Activated effector memory CD4-positive, alpha-beta T cell treated with Interleukin-2 at 50 U/mL for 16 hours (primary cell): Measurements from ENCODE around the gene RAB37.

ENCODE experiments used
- DNase-seq: peaks from one replicate; pipeline ENCODE4 v3.0.0-alpha.2; 2020

RAB37 gene

DNA sequence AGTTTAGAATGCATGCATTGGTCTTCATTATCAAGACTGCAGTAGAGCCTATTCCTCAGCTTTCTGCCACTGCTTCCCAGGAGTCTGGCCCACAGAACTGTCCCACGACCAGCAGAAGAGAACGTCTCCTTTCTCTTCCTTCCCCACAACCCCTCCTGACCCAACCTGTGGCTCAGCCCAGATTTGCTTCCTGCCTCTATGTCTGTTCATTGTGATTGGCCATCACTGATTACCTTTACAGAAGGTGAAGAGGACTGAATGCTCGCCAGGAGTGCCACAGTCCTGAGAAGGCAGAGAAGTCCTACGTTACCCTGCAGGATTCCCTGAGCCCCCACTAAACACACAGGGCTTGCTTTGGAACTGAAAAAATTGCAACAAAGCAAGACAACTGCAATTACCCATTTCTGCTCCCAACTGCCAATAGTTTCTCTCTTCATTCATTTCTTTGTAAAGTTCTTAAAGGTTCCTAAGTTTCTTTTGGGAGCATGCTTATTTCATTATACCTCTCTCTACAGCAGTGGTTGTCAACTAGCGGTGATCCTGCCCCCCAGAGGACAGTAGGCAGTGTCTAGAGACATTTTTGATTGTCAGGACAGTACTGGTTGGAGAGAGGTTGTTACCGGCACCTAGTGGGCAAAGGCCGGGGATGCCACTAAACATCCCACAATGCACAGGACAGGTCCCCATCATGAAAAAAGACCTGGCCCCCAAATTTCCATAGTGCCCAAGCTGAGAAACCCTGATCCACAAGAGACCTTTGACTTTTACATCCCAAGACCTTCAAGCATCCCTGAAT is 43.6 kb downstream of the RAB37 start:
- DNase-seq, result no peak

DNA sequence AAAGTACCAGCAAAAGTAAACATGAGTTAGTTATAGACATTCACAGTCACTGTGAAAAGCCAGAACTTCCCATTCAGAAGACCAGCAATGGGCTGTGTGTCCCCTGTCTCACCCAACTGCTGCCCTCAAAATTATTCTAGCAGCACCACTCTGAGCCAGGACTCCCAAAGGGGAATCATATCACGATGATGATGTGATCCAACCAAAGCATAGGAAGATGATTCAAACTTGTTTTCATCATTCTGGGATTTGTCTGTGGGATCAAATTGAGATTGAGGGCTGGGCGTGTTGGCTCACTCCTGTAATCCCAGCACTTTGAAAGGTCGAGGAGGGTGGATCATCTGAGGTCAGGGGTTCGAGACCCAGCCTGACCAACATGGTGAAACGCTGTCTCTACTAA is 45.5 kb downstream of the RAB37 start:
- no peak for DNase-seq

DNA sequence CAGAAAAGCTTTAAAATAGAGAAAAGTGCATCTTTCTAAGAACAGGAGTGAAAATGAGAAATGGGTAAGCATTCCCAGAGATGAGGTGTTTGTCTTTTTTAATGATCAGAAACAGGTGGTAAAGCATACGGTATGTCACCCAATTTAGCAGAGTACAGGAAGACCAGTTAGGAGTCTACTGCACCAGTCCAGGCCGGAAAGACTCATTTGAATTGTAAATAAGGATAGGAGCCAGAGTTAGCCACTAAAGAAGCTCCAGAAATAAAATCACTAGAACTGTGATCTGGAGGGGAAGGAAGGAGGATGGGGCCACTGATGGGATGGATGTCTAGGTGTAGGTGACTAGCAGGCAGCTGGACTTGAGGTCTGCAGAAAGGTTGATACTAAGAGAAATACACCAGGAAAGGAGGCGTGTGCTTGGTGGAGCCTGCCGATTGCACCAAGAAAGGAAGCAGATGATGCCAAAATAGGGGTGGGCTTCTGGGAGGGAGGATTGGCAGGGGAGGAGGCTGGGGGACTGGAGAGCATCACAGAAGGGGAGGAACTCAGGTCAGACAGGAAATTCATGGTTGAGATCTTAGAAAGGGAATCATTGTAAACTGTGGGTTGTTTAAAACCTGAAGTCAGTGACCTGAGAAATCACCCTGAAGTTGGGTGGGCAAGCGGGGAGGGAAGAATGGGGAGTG is 47.2 kb downstream of the RAB37 start:
- DNase-seq, result no peak

DNA sequence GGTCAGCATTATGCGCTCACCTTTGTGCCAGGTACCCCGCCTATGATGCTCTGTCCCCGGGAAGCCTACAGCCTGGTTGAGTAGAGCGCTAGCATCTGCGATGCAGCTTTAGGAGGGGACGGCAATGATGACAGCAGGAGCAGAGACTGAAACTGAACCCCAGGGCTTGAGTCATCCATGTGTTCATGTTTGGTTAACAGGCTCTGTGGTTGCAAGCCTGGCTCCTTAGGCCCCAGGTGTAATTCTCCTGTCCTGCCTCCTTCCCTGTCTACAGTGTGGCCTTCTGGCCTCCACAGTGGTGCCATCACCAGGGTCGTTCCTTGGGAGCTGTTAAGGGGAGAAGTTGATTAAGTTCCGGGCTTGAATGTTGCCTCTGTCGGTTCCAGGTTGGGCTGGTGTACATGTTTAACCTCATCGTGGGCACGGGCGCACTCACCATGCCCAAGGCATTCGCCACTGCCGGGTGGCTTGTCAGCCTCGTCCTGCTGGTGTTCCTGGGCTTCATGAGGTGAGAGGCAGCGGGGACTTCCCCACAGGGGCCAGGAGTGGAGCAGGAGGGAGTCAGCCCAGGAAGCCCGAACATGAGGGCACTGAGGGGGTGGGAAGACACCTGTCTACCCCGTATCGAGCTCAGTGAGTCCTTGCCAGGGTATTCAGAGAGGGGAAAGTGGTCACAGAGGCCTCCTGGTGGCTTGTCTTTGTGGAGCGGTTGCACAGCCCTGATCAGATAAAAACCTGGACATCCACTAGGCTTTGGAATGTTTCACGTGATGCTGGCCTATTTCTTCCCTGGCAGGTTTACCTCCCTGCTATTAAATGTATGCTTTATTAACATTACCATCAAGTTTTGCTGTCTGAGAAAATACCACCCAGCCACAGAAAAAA is 48.3 kb downstream of the RAB37 start:
- no peak for DNase-seq

DNA sequence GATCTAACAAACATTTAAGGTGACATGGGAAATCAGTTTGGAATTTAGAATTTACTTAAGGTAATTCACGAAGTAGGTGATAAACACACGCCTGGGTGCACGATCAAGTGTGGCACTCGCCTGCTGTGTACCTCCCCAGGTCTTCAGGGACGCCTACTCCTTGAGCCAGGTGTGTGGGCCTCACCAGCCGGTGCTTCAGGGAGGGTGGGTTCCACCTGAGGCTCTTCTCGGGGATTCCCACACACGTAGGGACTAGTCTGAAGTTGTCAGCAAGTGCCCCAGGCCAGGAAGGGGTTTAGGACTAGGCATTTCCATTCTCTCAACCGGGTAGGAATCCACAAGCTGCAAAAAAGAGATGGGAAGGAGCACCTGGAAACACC is 48.9 kb downstream of the RAB37 start:
- DNase-seq, result no peak

DNA sequence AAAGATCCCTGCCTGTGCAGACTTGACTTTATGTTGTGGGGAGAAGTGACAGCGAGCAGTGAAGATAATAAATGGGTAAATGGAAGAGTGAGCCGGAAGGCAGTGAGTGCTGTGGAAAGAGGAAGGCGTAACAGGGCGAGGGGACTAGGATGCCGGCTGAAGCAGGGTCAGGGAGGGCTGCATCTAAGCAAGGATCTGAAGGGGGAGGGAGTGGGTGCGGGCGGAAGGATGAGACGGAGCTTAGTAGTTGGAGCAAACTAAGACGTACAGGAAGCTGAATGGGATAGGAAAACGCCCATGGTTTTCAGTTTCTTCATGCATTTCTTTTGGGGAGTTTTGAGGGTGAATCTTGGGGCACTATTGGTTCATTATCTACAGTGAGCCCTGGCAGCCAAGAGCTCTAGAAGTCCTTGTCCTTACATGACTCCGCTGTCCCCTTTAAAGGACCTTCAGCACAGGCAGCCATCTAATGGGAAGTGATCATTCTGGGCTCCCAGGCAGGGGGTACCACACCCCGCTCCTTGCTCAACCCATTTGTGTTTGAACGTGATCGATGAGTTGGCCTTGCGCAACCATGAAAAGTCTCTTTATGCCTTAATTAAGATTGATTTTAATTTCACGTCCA is 49.5 kb downstream of the RAB37 start:
- no peak for DNase-seq

DNA sequence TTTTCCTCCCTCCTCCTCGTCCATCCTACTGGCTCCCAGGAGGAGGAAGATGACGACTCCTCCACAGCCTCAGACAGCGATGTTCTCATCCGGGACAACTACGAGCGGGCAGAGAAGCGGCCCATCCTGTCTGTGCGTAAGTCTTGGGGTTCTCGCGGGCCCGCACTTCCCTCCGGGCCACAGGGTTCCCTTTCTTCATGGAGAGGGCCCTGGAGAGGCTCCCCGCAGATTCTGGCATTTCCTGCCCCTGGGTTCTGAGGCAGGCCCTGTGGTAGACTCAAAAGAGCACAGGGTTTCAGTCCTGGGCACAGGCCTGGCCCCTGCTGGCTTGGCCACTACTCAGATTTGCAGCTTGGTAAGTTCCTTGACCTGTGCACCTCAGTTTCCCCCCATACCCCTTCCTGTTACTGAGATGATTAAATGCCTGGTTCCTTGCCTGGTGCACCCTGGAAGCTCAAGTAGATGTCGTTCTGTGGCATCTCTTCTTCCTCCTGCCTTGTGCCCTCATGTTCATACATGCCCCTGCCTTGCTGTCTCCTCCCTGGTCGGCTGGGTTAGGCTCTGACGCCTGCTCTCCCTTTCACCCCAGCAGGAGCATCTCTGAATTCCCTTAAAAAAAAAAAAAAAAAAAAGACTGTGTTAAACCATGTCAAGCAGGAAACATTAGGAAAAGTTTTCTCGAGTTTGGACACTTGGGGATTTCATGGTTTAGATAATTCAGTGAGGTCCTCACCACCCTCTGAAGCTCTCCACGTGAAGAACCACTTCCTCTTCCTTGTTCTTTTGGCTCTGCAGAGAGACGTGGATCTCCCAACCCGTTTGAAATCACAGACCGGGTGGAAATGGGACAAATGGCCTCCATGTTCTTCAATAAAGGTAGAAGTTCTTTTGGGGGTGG is 53.4 kb downstream of the RAB37 start:
- no peak for DNase-seq

DNA sequence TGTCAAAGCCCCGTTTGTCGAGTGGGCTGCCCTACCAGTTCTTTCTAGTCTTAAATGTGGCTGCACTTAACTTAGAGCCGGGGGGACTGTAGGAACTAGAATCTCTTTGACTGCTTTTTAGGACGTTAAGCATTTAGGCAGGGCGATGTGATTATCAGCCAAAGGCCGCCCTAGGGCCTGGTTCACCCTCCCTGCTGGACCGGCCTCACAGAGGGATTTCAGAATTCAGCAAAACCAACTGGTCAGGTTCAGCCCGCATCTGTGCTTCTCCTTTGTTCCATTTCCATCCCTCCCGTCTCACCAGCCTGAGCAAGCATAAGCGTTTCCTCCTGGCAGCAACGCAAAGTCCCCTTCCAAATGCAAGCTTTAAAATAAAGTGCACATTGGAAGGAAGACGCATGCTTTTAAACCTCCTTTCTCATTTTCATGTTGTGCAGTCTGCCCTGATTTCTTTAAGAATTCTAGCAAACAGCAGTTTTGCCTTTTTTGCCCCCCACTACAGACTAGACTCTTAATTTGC is 55.6 kb downstream of the RAB37 start:
- DNase-seq, result no peak

DNA sequence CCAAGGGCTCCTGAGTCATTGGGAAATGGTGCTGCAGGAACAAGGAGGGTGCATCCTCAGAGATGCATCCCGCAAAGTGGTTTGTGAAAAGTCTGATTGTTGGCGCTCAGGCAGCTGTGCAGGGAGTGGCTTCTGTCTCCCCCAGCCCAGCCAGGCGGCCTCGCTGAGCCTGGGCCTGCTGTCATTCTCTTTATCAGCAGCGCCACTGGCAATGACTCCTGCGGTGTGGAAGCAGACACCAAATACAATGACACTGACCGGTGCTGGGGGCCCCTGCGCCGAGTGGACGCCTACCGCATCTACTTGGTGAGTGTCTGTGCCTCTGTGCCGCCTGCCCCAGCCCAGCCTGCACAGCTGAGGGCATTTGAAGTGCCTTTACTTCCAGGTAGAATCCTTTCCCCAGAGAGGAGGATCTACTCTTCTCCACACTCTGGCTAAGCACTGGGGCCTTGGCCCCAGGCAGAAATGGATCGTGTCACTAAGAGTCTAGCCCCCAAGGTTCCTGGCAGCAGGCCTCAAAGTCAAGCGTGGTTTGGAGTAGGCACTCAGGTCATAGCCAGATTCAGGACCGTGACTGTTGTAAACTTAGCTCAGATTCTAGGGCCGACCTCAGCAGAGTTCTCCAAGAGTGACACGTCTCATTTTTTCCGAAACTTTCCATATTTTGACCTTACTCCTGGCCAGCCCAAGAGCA is 58.4 kb downstream of the RAB37 start:
- DNase-seq, result no peak

DNA sequence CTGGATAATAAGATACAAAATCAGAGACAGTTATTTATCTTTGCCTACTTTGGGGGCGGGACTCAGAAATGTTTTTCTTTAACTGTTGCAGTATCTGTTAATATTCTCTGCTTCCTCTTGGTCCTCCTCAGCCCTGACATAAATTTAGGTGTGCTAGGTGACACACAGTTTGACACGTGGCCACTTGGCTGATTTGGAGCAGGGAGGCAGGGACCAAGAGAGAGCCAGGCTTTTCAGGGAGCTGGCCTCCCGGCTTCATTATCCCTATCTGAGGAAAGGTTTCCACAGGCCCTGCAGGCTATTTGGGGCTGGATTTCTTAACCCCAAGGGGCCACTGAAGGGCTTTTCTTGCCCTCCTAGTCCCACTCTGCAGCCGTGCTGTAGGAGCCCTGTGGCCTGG is 59.2 kb downstream of the RAB37 start:
- no peak for DNase-seq

DNA sequence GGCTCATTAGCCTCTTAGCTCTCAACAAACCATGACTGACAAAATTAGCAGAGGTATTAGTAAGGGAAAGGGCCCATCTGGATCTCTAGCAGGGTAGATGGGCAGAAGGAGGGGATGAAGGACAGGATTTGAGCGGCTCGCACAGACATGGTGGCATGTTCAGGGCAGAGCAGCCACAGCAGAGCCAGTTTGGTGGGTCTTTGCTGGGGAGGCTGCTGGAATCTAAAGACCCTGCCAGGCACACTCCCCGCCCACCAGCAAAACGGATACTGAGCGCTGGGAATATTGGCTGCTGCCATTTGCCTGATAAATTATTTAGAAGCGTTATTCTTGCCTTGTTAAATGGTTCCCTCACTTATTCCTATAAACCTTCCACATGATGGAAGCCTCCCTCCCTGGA is 59.8 kb downstream of the RAB37 start:
- no peak for DNase-seq
